ENCODE data around the gene EXT2. TPM values are rescaled to one million over a fixed set of nuclear protein-coding genes. Genes with fewer than 3 reads are reported as not detected.
A peak's percentile ranks its signal among the peaks of the same experiment; 100 is the strongest.

EXT2 gene
- total RNA-seq, 1 donor from 2014 or later: 78.6 TPM

DNA sequence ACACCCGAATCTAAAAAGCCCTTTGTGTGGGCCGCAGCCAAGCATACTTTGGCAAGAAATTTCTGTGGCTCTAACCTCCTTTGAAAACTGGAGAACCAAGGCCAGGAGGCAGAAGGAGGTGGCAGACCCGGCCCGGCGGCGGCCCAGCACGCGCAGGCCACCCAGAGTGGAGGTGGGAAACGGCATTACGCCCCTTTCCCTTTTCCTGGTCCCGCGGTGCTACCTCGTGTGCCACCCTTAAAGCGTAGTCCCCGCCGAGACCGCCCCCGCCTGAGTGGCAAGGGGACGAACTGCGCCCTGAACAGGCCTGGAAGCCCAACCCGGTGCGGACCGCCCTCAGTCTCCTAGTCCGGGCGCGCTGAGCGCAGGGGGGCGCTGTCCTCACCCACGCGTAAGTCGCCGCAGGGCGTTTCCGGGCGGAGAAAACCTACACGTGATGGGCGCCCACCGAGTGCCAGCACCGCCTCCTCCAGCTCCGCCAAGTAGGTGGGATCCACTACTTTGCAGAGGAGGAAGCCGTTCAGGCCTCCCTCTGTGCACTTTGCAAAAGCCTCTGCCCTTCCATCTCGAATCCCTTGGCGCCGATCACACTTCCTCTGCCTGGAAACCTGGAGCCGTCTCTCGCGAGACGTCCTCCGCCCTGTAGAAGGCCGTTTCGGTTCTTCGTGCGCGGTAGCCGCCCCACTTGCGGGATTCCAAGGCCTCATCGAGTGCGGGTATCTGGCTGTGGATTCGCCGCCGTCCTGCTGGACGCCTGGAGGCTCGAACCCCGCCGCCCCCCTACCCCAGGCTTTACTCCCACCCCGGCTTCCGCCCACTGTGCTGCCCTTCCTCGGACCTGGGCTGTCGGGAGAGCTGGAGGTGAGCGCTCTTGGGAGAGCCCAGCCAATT lies 29.4 kb upstream of the EXT2 start, which contains the start of gene ACCS:
Gene ACCS, plus strand, starts transcription at position 430 of the 891 bp plus-strand sequence. CDS start 1,358 bp downstream, outside the sequence.
- Histone ChIP-seq H3K4me1 (peaks cover 19% of the 10 kb centered on the region), H3K36me3 (no peaks in the 10 kb centered on the region), H3K9me3 (no peaks in the 10 kb centered on the region), H3K27me3 (no peaks in the 10 kb centered on the region), H3K27ac (peak within 1 kb of the TSS; percentile 83), H3K4me3 (peak within 1 kb of the TSS; percentile 67 to 85)
- DNase-seq (ENCODE audit: extremely low spot score in 2 of 2): peak in 1 of 2 donors; percentile 96
- intact Hi-C loops (cut with DNase I): no loop called here
- TF ChIP-seq, protein P1, sequence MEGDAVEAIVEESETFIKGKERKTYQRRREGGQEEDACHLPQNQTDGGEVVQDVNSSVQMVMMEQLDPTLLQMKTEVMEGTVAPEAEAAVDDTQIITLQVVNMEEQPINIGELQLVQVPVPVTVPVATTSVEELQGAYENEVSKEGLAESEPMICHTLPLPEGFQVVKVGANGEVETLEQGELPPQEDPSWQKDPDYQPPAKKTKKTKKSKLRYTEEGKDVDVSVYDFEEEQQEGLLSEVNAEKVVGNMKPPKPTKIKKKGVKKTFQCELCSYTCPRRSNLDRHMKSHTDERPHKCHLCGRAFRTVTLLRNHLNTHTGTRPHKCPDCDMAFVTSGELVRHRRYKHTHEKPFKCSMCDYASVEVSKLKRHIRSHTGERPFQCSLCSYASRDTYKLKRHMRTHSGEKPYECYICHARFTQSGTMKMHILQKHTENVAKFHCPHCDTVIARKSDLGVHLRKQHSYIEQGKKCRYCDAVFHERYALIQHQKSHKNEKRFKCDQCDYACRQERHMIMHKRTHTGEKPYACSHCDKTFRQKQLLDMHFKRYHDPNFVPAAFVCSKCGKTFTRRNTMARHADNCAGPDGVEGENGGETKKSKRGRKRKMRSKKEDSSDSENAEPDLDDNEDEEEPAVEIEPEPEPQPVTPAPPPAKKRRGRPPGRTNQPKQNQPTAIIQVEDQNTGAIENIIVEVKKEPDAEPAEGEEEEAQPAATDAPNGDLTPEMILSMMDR (IDR thresholded peaks at IDR 0.05): peak; percentile 29 to 88 (median 72)
- TF ChIP-seq POLR2AphosphoS5 (IDR thresholded peaks at IDR 0.05; ENCODE audit: insufficient read depth in 1 of 2, low read depth in 1 of 2) (peak; percentile 63 to 91), POLR2A (IDR thresholded peaks at IDR 0.05) (peak in 1 of 2 donors; percentile 23)

DNA sequence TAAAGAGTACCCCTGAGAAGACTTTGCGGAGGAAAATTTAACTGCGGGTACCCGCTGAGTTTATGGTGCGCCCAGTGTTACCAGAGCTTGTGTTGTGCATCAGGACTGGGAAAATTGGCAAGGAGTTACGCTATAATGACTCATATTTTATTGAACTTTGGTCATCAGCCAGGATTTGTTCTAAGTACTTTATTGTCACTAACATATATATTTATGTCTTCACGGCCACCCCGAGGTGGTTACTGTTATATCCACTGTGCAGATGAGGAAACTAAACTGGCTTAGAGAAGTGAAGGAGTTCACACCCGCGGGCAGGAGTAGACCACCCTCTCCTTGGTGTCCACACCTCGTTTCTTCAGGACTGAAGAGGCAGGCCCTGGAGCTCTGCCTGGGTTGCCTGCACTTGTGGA lies 28.7 kb upstream of the EXT2 start:
- TF ChIP-seq POLR2AphosphoS5 (IDR thresholded peaks at IDR 0.05; ENCODE audit: insufficient read depth in 1 of 2, low read depth in 1 of 2) (no peak), POLR2A (IDR thresholded peaks at IDR 0.05) (no peak)
- TF ChIP-seq, protein P1 (IDR thresholded peaks at IDR 0.05): no peak
- no peaks in the 10 kb centered on the region for H3K9me3 ChIP-seq
- no peaks in the 10 kb centered on the region for H3K27me3 ChIP-seq
- H3K4me3 ChIP-seq: peak overlapping the region; percentile 67 to 85
- DNase-seq (ENCODE audit: extremely low spot score in 2 of 2): peak in 1 of 2 donors; percentile 84
- peaks cover 19% of the 10 kb centered on the region for H3K4me1 ChIP-seq
- peak overlapping the region; percentile 83 for H3K27ac ChIP-seq
- intact Hi-C loops (cut with DNase I): no loop called here
- H3K36me3 ChIP-seq: no peaks in the 10 kb centered on the region

DNA sequence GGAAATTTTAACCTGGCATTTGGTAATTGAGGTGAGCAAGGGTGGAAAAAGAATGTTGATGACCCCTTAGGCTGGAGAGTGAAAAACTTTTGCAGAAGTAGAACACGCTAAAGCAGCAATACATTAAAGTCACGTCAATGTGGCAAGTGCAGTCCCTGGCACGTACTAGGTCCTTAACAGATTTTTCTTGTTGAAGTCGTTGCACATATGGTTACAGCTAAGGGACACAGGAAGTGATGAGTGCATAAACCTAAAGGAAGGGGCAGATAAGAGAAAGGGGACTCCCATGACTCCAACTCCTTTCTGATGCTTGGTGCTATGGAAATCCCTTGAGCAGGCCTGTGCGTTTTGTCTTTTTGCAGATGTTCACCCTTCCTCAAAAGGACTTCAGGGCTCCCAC lies 28.2 kb upstream of the EXT2 start:
- Histone ChIP-seq H3K36me3 (no peaks in the 10 kb centered on the region), H3K9me3 (no peaks in the 10 kb centered on the region), H3K4me3 (peak overlapping the region in 1 of 2 donors; percentile 85), H3K27me3 (no peaks in the 10 kb centered on the region), H3K27ac (no peak overlapping the region), H3K4me1 (peaks cover 19% of the 10 kb centered on the region)
- intact Hi-C loops (cut with DNase I): no loop called here
- TF ChIP-seq POLR2A (IDR thresholded peaks at IDR 0.05): no peak
- TF ChIP-seq, protein P1 (IDR thresholded peaks at IDR 0.05): no peak
- TF ChIP-seq POLR2AphosphoS5 (IDR thresholded peaks at IDR 0.05; ENCODE audit: insufficient read depth in 1 of 2, low read depth in 1 of 2): no peak
- no peak for DNase-seq (ENCODE audit: extremely low spot score in 2 of 2)

DNA sequence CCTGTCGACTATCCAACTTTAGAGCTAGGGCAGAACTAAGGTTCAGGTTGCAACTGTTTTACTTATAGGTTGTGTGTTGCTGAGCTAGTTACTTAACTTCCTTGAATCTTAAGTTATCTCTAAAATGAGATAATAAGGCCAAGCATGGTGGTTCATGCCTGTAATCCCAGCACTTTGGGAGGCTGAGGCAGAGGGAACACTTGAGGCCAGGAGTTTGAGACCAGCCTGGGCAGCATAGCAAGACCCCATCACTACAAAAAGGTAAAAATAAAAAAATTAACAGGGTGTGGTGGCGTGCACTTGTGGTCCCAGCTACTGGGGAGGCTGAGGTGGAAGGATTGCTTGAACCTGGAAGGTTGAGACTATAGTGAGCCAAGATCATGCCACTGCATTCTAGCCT lies 27.3 kb upstream of the EXT2 start:
- H3K27me3 ChIP-seq: no peaks in the 10 kb centered on the region
- no peaks in the 10 kb centered on the region for H3K36me3 ChIP-seq
- TF ChIP-seq POLR2AphosphoS5 (IDR thresholded peaks at IDR 0.05; ENCODE audit: insufficient read depth in 1 of 2, low read depth in 1 of 2) (no peak), POLR2A (IDR thresholded peaks at IDR 0.05) (no peak)
- TF ChIP-seq, protein P1 (IDR thresholded peaks at IDR 0.05): no peak
- no peak overlapping the region for H3K4me3 ChIP-seq
- H3K4me1 ChIP-seq: peaks cover 19% of the 10 kb centered on the region
- H3K9me3 ChIP-seq: no peaks in the 10 kb centered on the region
- DNase-seq (ENCODE audit: extremely low spot score in 2 of 2): no peak
- no peak overlapping the region for H3K27ac ChIP-seq
- intact Hi-C loops (cut with DNase I): no loop called here

DNA sequence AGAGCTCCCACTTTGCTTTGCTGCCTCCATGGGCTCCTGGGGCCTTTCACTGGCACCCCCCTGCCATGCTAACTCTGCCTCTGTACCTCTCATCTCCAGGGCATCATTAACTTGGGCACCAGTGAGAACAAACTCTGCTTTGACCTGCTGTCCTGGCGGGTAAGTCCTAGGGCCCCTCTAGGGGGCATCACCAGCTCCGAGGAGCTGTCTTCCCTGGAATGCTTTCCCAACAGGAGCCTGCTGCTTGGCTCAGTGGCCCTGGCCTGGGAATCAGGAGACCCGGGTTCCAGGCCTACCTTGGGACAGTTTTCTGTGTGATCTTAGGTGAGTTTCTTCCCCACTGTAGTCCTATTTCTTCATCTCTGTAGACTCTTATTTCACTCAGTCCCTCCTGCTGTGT lies 24.3 kb upstream of the EXT2 start:
- no peak for TF ChIP-seq POLR2AphosphoS5 (IDR thresholded peaks at IDR 0.05; ENCODE audit: insufficient read depth in 1 of 2, low read depth in 1 of 2)
- no peak for TF ChIP-seq POLR2A (IDR thresholded peaks at IDR 0.05)
- TF ChIP-seq, protein P1 (IDR thresholded peaks at IDR 0.05): no peak
- H3K27ac ChIP-seq: no peak overlapping the region
- no peak overlapping the region for H3K4me3 ChIP-seq
- H3K36me3 ChIP-seq: peaks cover 0 to 5% of the 10 kb centered on the region in 2 donors
- DNase-seq (ENCODE audit: extremely low spot score in 2 of 2): no peak
- intact Hi-C loops (cut with DNase I): no loop called here
- H3K9me3 ChIP-seq: no peaks in the 10 kb centered on the region
- no peaks in the 10 kb centered on the region for H3K27me3 ChIP-seq
- H3K4me1 ChIP-seq: peaks cover 19% of the 10 kb centered on the region
